IgD-negative memory B cell (primary cell): Measurements from ENCODE around the gene TEN1. TPM values are rescaled to one million over a fixed set of nuclear protein-coding genes. Genes with fewer than 3 reads are reported as not detected.

Experiments used
- H3K27ac Mint-ChIP-seq, 3 donors: one replicate each; pipeline ENCODE4 v1.8.0; 2020 to 2022; ENCODE audit warnings: mild to moderate bottlenecking in 3 of 3, mixed read lengths in 3 of 3, moderate library complexity in 1 of 3
- H3K27me3 Mint-ChIP-seq: one replicate; pipeline ENCODE4 v1.8.0; 2021; ENCODE audit warnings: mixed read lengths
- H3K36me3 Mint-ChIP-seq: one replicate; pipeline ENCODE4 v1.8.0; 2020; ENCODE audit warnings: mild to moderate bottlenecking, mixed read lengths
- H3K4me1 Mint-ChIP-seq, 3 donors: one replicate each; pipeline ENCODE4 v1.8.0; 2020 to 2022; ENCODE audit warnings: mixed read lengths in 3 of 3, mild to moderate bottlenecking in 1 of 3
- H3K4me3 Mint-ChIP-seq, 4 donors: one replicate each; pipeline ENCODE4 v1.8.0; 2020 to 2022; ENCODE audit warnings: mild to moderate bottlenecking in 4 of 4, mixed read lengths in 4 of 4, moderate library complexity in 3 of 4
- H3K9me3 Mint-ChIP-seq, 3 donors: one replicate each; pipeline ENCODE4 v1.8.0; 2020 to 2021; ENCODE audit warnings: mixed read lengths in 3 of 3, mild to moderate bottlenecking in 1 of 3
- polyA plus RNA-seq: library from polyadenylated mRNA; unstranded; fragments of 300-500 nt; fragmentation: Illumina TruSeq; gene quantifications from one replicate; pipeline ENCODE4 v1.2.3, GENCODE V29; 2021

Gene TEN1
- polyA plus RNA-seq, 1 donor from 2014 or later: 27.0 TPM

DNA sequence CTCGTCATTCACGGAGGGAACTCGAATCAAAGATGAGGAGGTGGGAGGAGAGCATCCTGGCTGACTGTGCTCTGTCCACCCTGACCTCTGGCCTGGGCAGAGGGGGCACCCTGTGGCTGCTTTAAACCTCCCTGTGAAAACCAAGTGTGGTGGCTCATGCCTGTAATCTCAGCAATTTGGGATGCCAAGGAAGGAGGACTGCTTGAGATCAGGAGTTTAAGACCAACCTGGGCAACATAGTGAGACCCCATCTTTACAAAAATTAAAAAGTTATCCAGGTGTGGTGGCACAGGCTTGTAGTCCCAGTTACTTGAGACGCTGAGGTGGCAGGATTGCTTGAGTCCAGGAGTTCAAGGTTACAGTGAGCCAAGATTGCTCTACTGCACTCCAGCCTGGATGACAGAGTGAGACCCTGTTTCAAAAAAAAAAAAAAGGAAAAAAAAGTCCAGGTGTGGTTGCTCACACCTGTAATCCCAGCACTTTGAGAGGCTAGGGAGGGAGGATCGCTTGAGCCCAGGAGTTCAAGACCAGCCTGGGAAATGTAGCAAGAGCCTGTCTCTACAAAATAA lies 15.8 kb downstream of the TEN1 start:
- peaks cover 6 to 17% (median 16%) of the 10 kb centered on the region in 3 donors for H3K4me1 Mint-ChIP-seq
- peaks cover 8% of the 10 kb centered on the region for H3K36me3 Mint-ChIP-seq
- H3K27me3 Mint-ChIP-seq: no peaks in the 10 kb centered on the region
- peak overlapping the region in 2 of 3 donors; percentile 39 to 81 for H3K27ac Mint-ChIP-seq
- no peaks in the 10 kb centered on the region for H3K9me3 Mint-ChIP-seq
- no peak overlapping the region for H3K4me3 Mint-ChIP-seq

DNA sequence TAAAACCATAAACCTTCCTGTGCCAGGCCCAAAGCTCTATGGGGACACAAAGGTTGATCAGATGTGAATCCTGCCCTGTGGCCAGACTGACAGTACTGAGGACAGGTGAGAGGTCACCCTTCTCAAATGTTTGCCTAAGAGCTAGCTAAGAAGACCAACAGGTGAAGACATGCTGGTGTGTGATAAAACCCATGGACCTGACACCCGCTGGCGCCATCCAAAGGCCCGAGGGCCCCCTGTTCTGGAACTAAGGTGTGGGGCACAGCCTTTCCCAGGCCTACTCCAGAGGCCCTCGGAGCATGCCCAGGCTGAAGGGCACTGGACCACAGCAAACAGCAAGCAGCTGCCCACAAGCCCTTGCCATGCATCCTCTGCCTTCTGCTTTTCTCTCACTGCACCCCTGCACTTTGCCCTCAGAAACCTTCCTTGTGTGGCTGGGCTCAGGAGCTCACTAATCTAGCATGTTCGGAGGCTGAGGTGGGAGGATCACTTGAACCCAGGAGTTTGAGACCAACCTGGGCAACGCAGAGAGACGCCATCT lies 16.4 kb downstream of the TEN1 start:
- Mint-ChIP-seq H3K9me3 (no peaks in the 10 kb centered on the region), H3K27ac (no peak overlapping the region), H3K27me3 (no peaks in the 10 kb centered on the region), H3K36me3 (peaks cover 5% of the 10 kb centered on the region), H3K4me3 (no peak overlapping the region), H3K4me1 (peaks cover 6 to 17% (median 16%) of the 10 kb centered on the region in 3 donors)

DNA sequence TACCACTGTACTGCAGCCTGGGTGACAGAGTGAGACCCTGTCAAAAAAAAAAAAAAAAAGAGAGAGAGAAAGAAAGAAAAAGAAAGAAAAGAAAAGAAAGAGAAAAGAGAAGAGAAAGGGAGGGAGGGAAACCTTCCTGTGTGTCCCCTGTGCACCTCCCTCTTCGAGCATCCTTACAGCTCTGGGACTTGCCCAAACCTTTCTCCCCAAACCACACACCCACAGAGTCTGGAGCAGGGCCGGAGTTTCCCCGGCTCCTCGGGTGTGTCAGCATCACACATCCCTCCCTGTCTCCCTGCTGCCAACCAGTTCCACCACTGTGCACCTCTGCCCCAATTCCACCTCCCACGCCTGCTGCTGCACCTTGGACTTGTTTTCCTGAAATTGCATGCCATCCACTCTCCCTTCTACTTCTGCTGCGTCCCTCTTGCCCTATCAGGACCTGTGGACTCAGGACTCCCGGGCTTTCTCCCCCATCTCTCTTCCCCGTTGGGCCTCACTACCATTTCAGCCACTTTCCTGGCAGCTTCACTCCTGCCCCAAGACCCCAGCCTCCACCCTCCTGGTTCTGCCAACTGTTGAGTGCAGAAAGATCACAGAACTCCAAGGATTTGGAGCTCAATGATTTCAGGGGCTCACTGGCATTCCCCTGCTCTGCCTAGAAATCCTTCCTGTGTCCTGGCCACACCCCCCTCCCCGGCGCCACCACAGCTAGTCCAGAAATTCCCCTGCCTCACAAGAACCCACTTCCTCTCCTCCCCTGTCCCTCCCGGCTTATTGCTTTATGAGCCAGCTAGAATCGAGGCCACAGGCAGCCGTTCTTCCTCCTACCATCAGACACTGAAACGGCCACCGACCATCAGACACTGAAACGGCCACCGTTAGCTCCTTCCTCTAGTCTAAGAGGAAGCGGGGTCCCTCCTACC lies 17.9 kb downstream of the TEN1 start:
- peak overlapping the region; percentile 16 to 92 (median 86) for H3K27ac Mint-ChIP-seq
- H3K36me3 Mint-ChIP-seq: peaks cover 5% of the 10 kb centered on the region
- H3K9me3 Mint-ChIP-seq: no peaks in the 10 kb centered on the region
- peaks cover 6 to 13% (median 13%) of the 10 kb centered on the region in 3 donors for H3K4me1 Mint-ChIP-seq
- no peaks in the 10 kb centered on the region for H3K27me3 Mint-ChIP-seq
- peak overlapping the region in 3 of 4 donors; percentile 30 to 84 (median 35) for H3K4me3 Mint-ChIP-seq

DNA sequence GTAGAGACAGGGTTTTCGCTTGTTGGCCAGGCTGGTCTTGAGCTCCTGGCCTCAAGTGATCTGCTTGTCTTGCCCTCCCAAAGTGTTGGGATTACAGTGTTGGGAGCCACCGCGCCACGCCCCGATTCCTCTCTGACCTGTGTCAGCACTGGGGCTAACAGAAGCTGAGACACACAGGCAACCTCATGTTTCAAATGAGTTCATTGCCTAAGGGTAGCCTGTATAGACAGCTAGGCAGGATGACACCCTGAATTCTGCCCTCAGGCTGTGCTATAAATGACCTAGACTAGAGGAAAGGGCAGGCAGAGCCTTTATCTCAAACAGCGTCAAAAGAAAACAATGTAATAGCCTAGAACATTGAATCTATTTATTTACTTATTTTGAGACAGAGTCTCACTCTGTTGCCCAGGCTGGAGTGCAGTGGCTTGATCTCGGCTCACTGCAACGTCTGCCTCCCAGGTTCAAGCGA lies 19.3 kb downstream of the TEN1 start:
- H3K9me3 Mint-ChIP-seq: no peaks in the 10 kb centered on the region
- no peaks in the 10 kb centered on the region for H3K27me3 Mint-ChIP-seq
- H3K4me1 Mint-ChIP-seq: peaks cover 6 to 11% (median 9%) of the 10 kb centered on the region in 3 donors
- no peak overlapping the region for H3K27ac Mint-ChIP-seq
- peaks cover 2% of the 10 kb centered on the region for H3K36me3 Mint-ChIP-seq
- no peak overlapping the region for H3K4me3 Mint-ChIP-seq

DNA sequence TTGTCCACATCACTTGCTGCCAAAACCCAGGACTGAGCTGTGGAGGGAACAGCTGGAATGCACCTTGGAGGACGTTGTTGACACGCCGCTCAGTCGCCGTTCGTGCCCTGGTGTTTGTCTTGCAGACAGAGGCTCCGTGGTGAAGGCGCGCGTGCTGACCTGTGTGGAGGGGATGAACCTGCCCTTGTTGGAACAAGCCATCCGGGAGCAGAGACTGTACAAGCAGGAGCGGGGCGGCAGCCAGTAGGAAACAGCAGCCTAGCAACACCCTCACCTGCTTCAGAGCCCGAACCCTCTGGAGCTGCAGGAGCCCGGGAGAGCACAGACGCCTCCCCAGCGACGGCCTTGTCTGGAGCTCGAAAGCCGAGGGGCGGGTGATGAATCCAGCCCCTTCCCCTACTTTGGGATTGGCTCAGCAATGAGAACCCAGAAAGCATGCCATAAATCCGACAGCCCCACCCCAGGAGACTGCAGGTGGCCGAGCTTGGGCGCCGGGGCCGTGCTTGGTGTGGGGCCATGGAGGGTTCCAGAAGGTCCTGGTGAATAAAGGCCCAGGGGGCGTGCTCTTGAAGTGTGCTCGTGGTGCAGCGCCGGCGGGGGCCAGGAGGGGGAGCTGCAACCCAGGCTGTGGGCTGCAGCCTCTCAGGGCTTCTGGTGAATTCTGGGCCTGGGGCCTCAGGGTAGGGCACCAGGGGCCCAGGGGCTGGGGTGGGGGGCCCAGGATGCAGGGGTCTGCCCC lies 21.1 kb downstream of the TEN1 start:
- Mint-ChIP-seq H3K36me3 (peaks cover 4% of the 10 kb centered on the region), H3K4me3 (no peak overlapping the region), H3K4me1 (peaks cover 6 to 11% (median 9%) of the 10 kb centered on the region in 3 donors), H3K9me3 (no peaks in the 10 kb centered on the region), H3K27ac (no peak overlapping the region), H3K27me3 (no peaks in the 10 kb centered on the region)

DNA sequence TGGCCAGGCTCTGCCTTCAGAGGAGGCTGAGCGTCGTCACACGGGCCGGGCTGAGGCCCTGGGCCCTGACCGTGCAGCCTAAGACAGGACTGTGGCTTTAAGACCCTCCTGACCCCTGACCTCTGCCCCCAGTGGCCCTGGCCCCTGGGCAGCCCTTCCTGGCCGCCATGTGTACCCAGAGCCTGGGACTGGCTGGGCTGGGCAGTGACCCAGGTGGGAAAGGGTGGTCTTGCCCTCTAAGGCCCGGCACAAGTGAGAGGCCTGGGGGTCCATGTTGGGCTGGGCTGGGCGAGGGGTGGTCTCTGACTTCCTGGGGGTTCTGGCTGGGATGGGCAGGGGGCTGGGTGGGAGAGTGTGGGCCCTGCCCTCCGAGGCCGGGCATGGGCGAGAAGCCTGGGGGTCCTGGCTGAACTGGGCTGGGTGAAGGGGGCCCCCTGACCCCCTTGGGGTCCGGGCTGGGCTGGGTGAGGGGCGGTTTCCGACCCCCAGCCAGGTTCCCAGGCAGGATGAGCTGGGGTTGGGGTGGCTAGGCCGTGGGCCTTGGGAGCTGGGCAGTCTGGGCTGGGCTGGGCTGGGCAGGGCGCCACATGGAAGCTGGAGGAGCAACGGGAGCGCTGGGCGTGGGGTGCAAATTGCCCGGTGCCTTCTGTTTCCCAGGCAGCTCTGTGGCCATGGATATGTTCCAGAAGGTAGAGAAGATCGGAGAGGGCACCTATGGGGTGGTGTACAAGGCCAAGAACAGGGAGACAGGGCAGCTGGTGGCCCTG lies 21.9 kb downstream of the TEN1 start, which contains the start of gene CDK3:
Gene CDK3 (plus strand): TSS at position 101 of the 767 bp plus-strand sequence. CDS start 571 bp downstream, at position 672.
- H3K27me3 Mint-ChIP-seq: no peaks in the 10 kb centered on the region
- H3K27ac Mint-ChIP-seq: no peak within 1 kb of the TSS
- H3K36me3 Mint-ChIP-seq: peaks cover 4% of the 10 kb centered on the region
- H3K4me1 Mint-ChIP-seq: peaks cover 11 to 15% (median 11%) of the 10 kb centered on the region in 3 donors
- no peak within 1 kb of the TSS for H3K4me3 Mint-ChIP-seq
- H3K9me3 Mint-ChIP-seq: no peaks in the 10 kb centered on the region

DNA sequence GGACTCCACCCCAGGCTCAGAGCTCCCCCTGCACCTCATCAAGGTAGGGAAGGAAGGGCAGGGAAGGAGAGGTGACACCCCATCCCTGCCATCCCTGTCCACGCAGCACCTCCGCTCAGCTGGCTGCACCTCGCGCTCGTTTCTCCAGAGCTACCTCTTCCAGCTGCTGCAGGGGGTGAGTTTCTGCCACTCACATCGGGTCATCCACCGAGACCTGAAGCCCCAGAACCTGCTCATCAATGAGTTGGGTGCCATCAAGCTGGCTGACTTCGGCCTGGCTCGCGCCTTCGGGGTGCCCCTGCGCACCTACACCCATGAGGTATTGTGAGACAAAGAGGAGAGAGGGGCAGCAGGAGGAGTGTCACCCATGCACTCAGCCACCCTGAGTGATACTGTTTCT lies 23.1 kb downstream of the TEN1 start:
- Mint-ChIP-seq H3K4me1 (peaks cover 7 to 11% (median 10%) of the 10 kb centered on the region in 3 donors), H3K4me3 (no peak overlapping the region), H3K36me3 (peaks cover 2% of the 10 kb centered on the region), H3K27me3 (no peaks in the 10 kb centered on the region), H3K9me3 (no peaks in the 10 kb centered on the region), H3K27ac (no peak overlapping the region)

DNA sequence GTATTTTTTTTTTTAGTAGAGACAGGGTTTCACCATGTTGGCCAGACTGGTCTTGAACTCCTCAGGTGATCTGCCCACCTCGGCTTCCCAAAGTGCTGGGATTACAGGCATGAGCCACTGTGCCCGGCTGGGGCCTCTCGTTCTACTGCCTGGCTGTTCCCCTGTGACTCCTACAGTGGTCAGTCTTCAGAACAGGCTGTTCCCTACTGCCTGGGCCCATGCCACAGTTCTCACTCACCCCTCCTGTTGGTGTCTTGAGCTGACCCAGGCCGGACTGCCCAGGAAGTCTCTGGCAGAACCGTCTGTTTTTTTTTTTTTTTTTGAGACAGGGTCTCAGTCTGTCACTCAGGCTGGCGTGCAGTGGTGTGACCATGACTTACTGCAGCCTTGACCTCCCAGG lies 24.9 kb downstream of the TEN1 start:
- Mint-ChIP-seq H3K9me3 (no peaks in the 10 kb centered on the region), H3K4me3 (no peak overlapping the region), H3K27me3 (no peaks in the 10 kb centered on the region), H3K36me3 (peaks cover 2% of the 10 kb centered on the region), H3K4me1 (peaks cover 2 to 5% (median 3%) of the 10 kb centered on the region in 3 donors), H3K27ac (no peak overlapping the region)

DNA sequence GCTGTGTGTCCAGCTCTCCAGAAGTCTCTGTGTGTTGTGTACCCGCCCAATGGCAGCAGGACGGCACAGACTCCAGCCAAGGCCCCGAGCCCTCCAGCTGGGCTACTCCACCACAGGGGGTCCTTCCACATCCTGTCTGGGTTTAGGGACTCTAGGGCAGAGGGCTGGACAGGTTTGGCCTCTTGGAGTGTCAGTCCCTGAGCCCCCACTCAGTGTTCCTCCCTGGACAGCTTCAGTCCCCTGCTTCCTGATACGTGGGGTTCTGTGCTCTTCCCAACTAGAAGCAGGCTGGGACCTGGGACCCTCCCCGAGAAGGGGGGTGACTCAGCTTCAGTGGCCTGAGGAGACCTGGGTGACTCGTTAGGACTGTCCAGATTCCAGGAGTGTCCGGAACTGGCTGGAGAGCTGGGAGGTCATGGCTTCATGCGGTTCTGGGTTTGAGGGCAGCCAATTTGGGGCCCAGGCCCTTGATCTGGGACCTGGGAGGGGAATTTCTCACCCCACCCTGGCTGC lies 25.8 kb downstream of the TEN1 start:
- peaks cover 2% of the 10 kb centered on the region for H3K36me3 Mint-ChIP-seq
- peak overlapping the region in 1 of 3 donors; percentile 35 for H3K27ac Mint-ChIP-seq
- no peaks in the 10 kb centered on the region for H3K9me3 Mint-ChIP-seq

DNA sequence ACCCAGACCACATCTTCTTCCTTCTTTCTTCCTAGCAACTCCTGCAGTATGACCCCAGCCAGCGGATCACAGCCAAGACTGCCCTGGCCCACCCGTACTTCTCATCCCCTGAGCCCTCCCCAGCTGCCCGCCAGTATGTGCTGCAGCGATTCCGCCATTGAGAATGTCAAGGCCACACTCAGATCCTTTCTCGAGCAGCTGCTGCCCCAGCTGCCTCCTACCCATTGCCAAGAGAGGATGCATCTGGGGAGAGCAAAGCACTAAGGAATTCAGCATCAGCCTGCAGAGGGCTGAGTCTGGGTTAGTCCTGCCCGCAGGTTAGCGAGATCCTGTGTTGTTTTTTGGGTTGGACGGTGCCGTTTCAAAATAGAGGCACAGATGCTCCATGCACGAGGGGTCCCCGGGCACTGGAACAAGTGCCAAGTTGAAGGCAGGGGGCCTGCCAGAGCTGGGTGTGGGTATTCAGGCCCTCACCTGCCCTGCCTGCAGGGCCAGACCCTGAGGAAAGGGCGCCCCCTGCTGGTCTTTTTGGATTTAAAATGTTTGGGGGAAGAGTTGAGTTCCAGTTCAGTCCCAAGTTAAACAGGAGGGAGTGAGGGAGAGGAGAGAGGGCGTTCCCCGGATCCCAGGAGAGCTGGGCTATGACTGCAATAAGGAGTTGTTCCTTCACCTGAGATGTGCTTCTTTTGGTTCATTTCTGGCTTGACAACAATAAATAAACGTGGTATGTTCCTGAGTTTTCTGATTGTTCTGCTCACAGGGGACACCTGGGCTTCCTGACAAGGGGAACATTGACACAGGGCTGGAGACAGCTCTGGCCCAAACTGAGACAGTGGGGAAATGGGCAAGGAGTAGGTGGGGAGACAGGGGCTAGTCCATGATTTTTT lies 26.5 kb downstream of the TEN1 start:
- H3K4me3 Mint-ChIP-seq: peak overlapping the region in 1 of 4 donors; percentile 21
- peaks cover 2% of the 10 kb centered on the region for H3K36me3 Mint-ChIP-seq
- H3K27me3 Mint-ChIP-seq: no peaks in the 10 kb centered on the region
- H3K27ac Mint-ChIP-seq: peak overlapping the region in 2 of 3 donors; percentile 20 to 69
- no peaks in the 10 kb centered on the region for H3K9me3 Mint-ChIP-seq
- H3K4me1 Mint-ChIP-seq: peaks cover 2 to 5% (median 3%) of the 10 kb centered on the region in 3 donors

More for the DNA sequence above, 25.8 kb downstream of the TEN1 start:
- peaks cover 2 to 5% (median 3%) of the 10 kb centered on the region in 3 donors for H3K4me1 Mint-ChIP-seq
- no peaks in the 10 kb centered on the region for H3K27me3 Mint-ChIP-seq
- no peak overlapping the region for H3K4me3 Mint-ChIP-seq

DNA sequence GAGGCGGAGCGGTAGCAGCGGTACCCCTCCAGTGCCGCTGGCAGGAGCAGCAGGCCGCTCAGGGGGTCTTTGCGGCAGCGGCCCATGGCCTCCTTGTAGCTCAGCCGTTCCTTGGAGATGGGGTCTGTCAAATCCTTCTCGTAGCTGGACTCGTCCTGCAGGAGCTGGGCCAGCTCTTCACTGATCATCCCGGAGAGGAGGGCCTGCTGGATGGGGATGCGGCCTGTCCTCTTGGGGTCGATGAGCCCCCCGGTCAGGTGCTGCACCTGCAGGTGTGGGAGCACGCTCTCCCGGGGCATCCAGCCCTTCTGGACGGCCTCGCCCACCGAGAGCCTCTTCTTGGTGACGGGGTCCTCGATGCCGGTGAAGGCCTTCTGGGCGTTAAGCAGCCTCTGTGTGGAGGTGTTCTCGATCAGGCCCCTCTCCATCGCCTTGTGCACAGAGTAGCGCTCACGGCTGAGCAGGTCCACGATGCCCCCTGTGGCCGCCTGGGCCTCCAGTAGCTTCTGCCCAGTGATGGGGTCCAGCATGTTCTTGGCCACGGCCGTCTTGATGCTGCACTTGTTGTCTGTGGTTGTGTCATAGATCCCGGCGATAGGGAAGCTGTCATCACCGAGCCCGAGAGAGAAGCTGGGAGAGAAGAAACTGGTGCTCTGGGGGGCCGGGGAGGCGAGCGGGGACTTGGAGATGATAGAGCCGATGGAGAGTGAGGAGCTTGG lies 28.2 kb downstream of the TEN1 start:
- H3K36me3 Mint-ChIP-seq: peaks cover 2% of the 10 kb centered on the region

DNA sequence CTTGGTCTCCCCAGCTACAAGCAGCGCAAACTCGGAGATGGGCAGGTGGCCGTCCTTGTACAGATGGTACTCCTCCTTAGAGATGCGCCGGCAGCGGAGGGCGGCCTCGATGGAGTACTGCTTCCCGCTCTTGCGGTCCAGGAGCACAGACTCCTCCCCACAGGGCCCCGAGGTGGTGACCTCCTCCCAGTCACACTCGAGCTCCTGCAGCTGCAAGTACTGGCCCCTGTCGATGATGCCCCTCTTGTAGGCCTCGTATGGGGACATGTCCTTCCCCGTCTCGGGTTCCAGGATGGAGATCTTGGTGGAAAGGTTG lies 28.8 kb downstream of the TEN1 start:
- Mint-ChIP-seq H3K4me1 (peaks cover 2 to 5% (median 3%) of the 10 kb centered on the region in 3 donors), H3K36me3 (peaks cover 2% of the 10 kb centered on the region), H3K27ac (no peak overlapping the region)

More for the DNA sequence above, 28.2 kb downstream of the TEN1 start:
- Mint-ChIP-seq H3K27me3 (no peaks in the 10 kb centered on the region), H3K9me3 (no peaks in the 10 kb centered on the region), H3K4me1 (peaks cover 2 to 5% (median 3%) of the 10 kb centered on the region in 3 donors), H3K4me3 (no peak overlapping the region), H3K27ac (no peak overlapping the region)

DNA sequence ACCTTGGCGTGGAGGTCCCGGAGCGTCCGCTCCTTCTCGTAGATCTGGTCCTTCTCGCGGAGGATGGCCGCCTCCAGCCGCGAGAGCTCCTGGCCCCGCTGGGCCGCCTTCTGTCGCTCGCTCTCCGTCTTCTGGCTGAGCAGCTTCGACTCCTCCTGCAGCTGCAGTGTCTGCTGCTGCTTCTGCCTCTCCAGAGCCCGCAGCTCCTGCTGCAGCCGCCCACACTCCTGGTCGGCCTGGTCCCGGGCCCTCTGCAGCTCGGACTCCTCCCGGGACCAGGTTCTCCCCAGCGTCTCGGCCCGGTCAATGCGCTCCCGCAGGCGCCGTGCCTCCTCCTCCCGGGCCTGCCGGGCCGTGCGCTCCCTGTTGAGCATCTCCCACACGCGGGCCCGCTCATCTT lies 29.2 kb downstream of the TEN1 start:
- no peaks in the 10 kb centered on the region for H3K27me3 Mint-ChIP-seq
- no peak overlapping the region for H3K4me3 Mint-ChIP-seq
- peaks cover 2 to 5% (median 3%) of the 10 kb centered on the region in 3 donors for H3K4me1 Mint-ChIP-seq
- H3K36me3 Mint-ChIP-seq: peaks cover 2% of the 10 kb centered on the region
- H3K9me3 Mint-ChIP-seq: no peaks in the 10 kb centered on the region
- H3K27ac Mint-ChIP-seq: no peak overlapping the region

More for the DNA sequence above, 28.8 kb downstream of the TEN1 start:
- H3K9me3 Mint-ChIP-seq: no peaks in the 10 kb centered on the region
- no peak overlapping the region for H3K4me3 Mint-ChIP-seq
- no peaks in the 10 kb centered on the region for H3K27me3 Mint-ChIP-seq
